Endothelial cell of umbilical vein (primary cell): ENCODE data around the gene GABRB2.

Experiments used
- CTCF ChIP-seq, 2 donors: IDR thresholded peaks; 1 replicate in 1 of 2; 2 replicates in 1 of 2; pipeline ENCODE4 v1.5.1; 2011; ENCODE audit warnings: low read length in 2 of 2, mild to moderate bottlenecking in 2 of 2, moderate library complexity in 2 of 2, control low read depth in 1 of 2, inconsistent platforms in 1 of 2, low read depth in 1 of 2; ENCODE audit not compliant: insufficient read depth in 1 of 2; ENCODE audit errors: extremely low read depth in 1 of 2
- EZH2 ChIP-seq: IDR thresholded peaks from 2 replicates; pipeline ENCODE4 v1.6.1; 2012; ENCODE audit warnings: borderline replicate concordance, low read depth, mild to moderate bottlenecking, moderate library complexity, low read length, inconsistent platforms; ENCODE audit not compliant: severe bottlenecking
- MYC ChIP-seq: IDR thresholded peaks from one replicate; pipeline ENCODE4 v1.6.1; 2011; ENCODE audit warnings: mild to moderate bottlenecking, low read depth, low read length
- POLR2A ChIP-seq: IDR thresholded peaks from 2 replicates; pipeline ENCODE4 v1.6.1; 2012; ENCODE audit warnings: low read depth, mild to moderate bottlenecking, control low read depth, low read length
- POLR2AphosphoS5 ChIP-seq: IDR thresholded peaks from 2 replicates; pipeline ENCODE4 v1.6.1; 2012; ENCODE audit warnings: low read depth, mild to moderate bottlenecking, control low read depth, low read length, moderate library complexity; ENCODE audit not compliant: insufficient read depth

DNA sequence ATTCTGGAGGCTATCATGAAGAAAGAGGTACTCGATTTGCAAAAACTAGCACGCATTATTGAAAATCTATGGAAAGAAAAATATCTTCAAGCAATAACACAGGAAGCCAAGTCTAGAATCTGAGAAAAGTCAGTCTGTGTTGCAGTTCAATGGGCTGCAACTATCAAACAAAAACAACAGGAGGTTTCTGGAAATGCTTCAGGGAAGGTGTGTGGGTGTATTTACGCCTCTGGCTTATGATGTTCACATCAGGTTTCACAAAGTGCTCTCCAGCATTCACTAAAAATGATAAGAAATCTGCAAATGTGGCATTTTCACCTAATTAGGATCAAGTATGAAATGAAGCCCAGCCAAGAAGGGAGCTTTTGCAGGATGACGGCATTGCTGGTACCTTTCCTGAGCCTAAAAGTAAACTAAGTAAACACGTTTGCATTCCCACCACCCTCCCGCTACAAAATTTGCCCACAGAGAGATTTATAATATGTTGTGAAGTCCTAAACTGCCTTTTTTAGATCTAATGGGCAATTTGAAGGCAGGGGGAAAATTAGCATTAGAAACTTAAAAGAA is 146.4 kb downstream of the GABRB2 start:
- no peak for TF ChIP-seq CTCF (IDR thresholded peaks at IDR 0.05; ENCODE audit: extremely low read depth in 1 of 2, insufficient read depth in 1 of 2, low read depth in 1 of 2, low read length in 2 of 2)
- no peak for TF ChIP-seq POLR2AphosphoS5
- TF ChIP-seq EZH2: no peak
- TF ChIP-seq MYC: no peak
- no peak for TF ChIP-seq POLR2A
